Neural progenitor cell (in vitro differentiated cells): ENCODE measurements around the gene POU3F3. TPM values are rescaled to one million over a fixed set of nuclear protein-coding genes. Genes with fewer than 3 reads are reported as not detected.

Experiments
- DNase-seq: peaks from one replicate; pipeline ENCODE4 v3.0.0-alpha.2; 2016; ENCODE audit warnings: low spot score
- H2AFZ ChIP-seq: fragments of 200-600 bp; sonication (generic); replicated peaks from 2 replicates; pipeline ENCODE4 v1.6.1; 2016; ENCODE audit warnings: antibody characterized with exemption
- H3F3A ChIP-seq: fragments of 200-600 bp; sonication (generic); 2 replicates; pipeline ENCODE4 v1.6.1; 2016; ENCODE audit warnings: antibody characterized with exemption, low read depth
- H3K27ac ChIP-seq: fragments of 200-600 bp; sonication (generic); 2 replicates; pipeline ENCODE4 v1.5.1; 2016; ENCODE audit warnings: mild to moderate bottlenecking
- H3K27me3 ChIP-seq: fragments of 200-600 bp; sonication (generic); 2 replicates; pipeline ENCODE4 v1.6.1; 2016; ENCODE audit warnings: mild to moderate bottlenecking, moderate library complexity
- H3K36me3 ChIP-seq: fragments of 200-600 bp; sonication (generic); 2 replicates; pipeline ENCODE4 v1.5.1; 2016
- H3K4me1 ChIP-seq: fragments of 200-600 bp; sonication (generic); 2 replicates; pipeline ENCODE4 v1.6.1; 2016; ENCODE audit warnings: mixed run types
- H3K4me2 ChIP-seq: fragments of 200-600 bp; sonication (generic); 2 replicates; pipeline ENCODE4 v1.6.1; 2016
- H3K4me3 ChIP-seq: fragments of 200-600 bp; sonication (generic); 2 replicates; pipeline ENCODE4 v1.5.1; 2016
- H3K79me2 ChIP-seq: fragments of 200-600 bp; sonication (generic); 2 replicates; pipeline ENCODE4 v1.6.1; 2016; ENCODE audit warnings: low read depth
- H3K9ac ChIP-seq: fragments of 200-600 bp; sonication (generic); 2 replicates; pipeline ENCODE4 v1.6.1; 2016
- H3K9me3 ChIP-seq: fragments of 200-600 bp; sonication (generic); 2 replicates; pipeline ENCODE4 v1.5.1; 2016; ENCODE audit warnings: low read depth
- H4K20me1 ChIP-seq: fragments of 200-600 bp; sonication (generic); 2 replicates; pipeline ENCODE4 v1.6.1; 2016; ENCODE audit warnings: low read depth
- H3K27ac Mint-ChIP-seq: 3 replicates; pipeline ENCODE4 v1.8.0; 2021; ENCODE audit warnings: mixed read lengths
- H3K27me3 Mint-ChIP-seq: 2 replicates; pipeline ENCODE4 v1.8.0; 2022; ENCODE audit warnings: low read depth, mild to moderate bottlenecking, inconsistent platforms, moderate library complexity, mixed read lengths; ENCODE audit not compliant: insufficient read depth
- H3K36me3 Mint-ChIP-seq: 3 replicates; pipeline ENCODE4 v1.8.0; 2021; ENCODE audit warnings: mixed read lengths
- H3K4me1 Mint-ChIP-seq: 3 replicates; pipeline ENCODE4 v1.8.0; 2021; ENCODE audit warnings: mixed read lengths
- H3K4me3 Mint-ChIP-seq: 3 replicates; pipeline ENCODE4 v1.8.0; 2021; ENCODE audit warnings: mild to moderate bottlenecking, moderate library complexity, mixed read lengths
- H3K9me3 Mint-ChIP-seq: 3 replicates; pipeline ENCODE4 v1.8.0; 2020; ENCODE audit warnings: mixed read lengths
- CTCF ChIP-seq: fragments of 200-600 bp; sonication (generic); IDR thresholded peaks from 2 replicates; pipeline ENCODE4 v1.5.1; 2017; ENCODE audit warnings: antibody characterized with exemption, mild to moderate bottlenecking
- EZH2 ChIP-seq: fragments of 200-600 bp; sonication (generic); IDR thresholded peaks from 2 replicates; pipeline ENCODE4 v1.6.1; 2017; ENCODE audit warnings: antibody characterized with exemption, mild to moderate bottlenecking, moderate library complexity
- EZH2phosphoT487 ChIP-seq: fragments of 200-600 bp; sonication (generic); IDR thresholded peaks from 2 replicates; pipeline ENCODE4 v1.6.1; 2017; ENCODE audit warnings: antibody characterized with exemption
- total RNA-seq: library from RNA; depleted of rRNA; stranded (reverse); fragments of >200 nt; gene quantifications from 2 replicates; pipeline ENCODE4 v1.2.3, GENCODE V29; 2015; ENCODE audit warnings: low replicate concordance

The POU3F3 gene
- total RNA-seq, 1 donor from 2014 or later: not detected

DNA sequence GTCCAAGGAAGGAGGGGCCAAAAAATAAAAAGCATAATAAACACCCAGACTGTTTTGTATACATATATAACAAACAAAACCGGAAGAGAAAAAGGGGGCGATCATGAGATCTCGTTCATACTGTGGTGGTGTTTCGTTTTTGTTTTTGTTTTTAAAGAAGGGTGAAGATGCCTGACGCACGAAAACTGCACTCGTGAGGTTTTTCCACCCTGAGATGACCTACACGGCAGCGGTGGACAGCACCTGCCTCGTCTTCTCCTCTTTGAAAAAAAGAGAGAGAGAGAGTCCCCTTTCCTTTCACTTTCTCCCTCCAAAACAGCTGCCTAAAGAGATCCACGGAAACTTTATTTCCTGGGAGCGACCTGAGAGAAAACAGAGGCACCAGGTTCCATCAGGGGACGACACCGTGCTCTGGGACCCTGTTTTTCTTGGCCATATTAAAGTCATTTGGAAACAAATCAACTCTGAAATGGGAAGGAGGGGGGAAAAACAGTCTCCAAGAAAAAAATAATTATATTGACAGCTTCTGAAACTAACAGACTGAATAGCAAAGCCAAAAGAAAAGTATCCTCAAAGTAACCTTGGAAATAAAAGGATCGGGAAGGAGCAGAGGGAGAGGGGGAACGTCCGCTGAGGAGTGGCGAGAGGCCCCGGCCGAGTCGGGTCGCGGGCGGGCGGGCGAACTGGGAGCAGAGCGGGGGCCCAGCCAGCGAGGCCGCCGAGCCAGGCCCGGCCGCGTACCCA, 3.5 kb downstream of the POU3F3 start:
- TF ChIP-seq EZH2: peak; percentile 94
- no peak for TF ChIP-seq CTCF
- TF ChIP-seq EZH2phosphoT487: peak; percentile 97
- H4K20me1 ChIP-seq: peaks cover 68% of the 10 kb centered on the region
- no peak overlapping the region for H2AFZ ChIP-seq
- H3K79me2 ChIP-seq: no peaks in the 10 kb centered on the region
- H3K4me1 Mint-ChIP-seq: peaks cover 40% of the 10 kb centered on the region
- H3K9me3 Mint-ChIP-seq: no peaks in the 10 kb centered on the region
- peak overlapping the region; percentile 96 for H3K4me3 Mint-ChIP-seq
- H3K27me3 ChIP-seq: peaks cover 97% of the 10 kb centered on the region
- H3K4me2 ChIP-seq: no peak overlapping the region
- H3K9me3 ChIP-seq: no peaks in the 10 kb centered on the region
- no peak overlapping the region for H3K4me3 ChIP-seq
- H3K4me1 ChIP-seq: peaks cover 13% of the 10 kb centered on the region
- H3K36me3 Mint-ChIP-seq: peaks cover 29% of the 10 kb centered on the region
- H3K27ac Mint-ChIP-seq: peak overlapping the region; percentile 97
- no peak overlapping the region for H3K27ac ChIP-seq
- peaks cover 60% of the 10 kb centered on the region for H3F3A ChIP-seq
- H3K27me3 Mint-ChIP-seq: peaks cover 46% of the 10 kb centered on the region
- peak; percentile 66 for DNase-seq
- H3K9ac ChIP-seq: no peak overlapping the region
- no peaks in the 10 kb centered on the region for H3K36me3 ChIP-seq

GRCh38 chr2:104858006-104858978, 4.4 kb downstream of the POU3F3 start:
- peaks cover 76% of the 10 kb centered on the region for H4K20me1 ChIP-seq
- peaks cover 54% of the 10 kb centered on the region for H3F3A ChIP-seq
- Mint-ChIP-seq H3K27ac (peak overlapping the region; percentile 91), H3K36me3 (peaks cover 29% of the 10 kb centered on the region), H3K27me3 (peaks cover 48% of the 10 kb centered on the region), H3K4me1 (peaks cover 44% of the 10 kb centered on the region), H3K4me3 (peak overlapping the region; percentile 89), H3K9me3 (no peaks in the 10 kb centered on the region)
- peaks cover 16% of the 10 kb centered on the region for H3K4me1 ChIP-seq
- no peak overlapping the region for H3K4me3 ChIP-seq
- H2AFZ ChIP-seq: no peak overlapping the region
- H3K36me3 ChIP-seq: no peaks in the 10 kb centered on the region
- no peaks in the 10 kb centered on the region for H3K79me2 ChIP-seq
- H3K9ac ChIP-seq: no peak overlapping the region
- no peak overlapping the region for H3K27ac ChIP-seq
- peaks cover 97% of the 10 kb centered on the region for H3K27me3 ChIP-seq
- no peaks in the 10 kb centered on the region for H3K9me3 ChIP-seq
- TF ChIP-seq EZH2phosphoT487 (peak; percentile 52), EZH2 (peak; percentile 87), CTCF (no peak)
- no peak for DNase-seq
- no peak overlapping the region for H3K4me2 ChIP-seq

- no peak overlapping the region for H3K4me2 ChIP-seq
- H3K4me3 ChIP-seq: no peak overlapping the region
- no peaks in the 10 kb centered on the region for H3K79me2 ChIP-seq
- no peaks in the 10 kb centered on the region for H3K36me3 ChIP-seq
- no peaks in the 10 kb centered on the region for H3K9me3 ChIP-seq
- H3K4me1 Mint-ChIP-seq: peaks cover 51% of the 10 kb centered on the region
- peak; percentile 41 for DNase-seq
- no peak overlapping the region for H2AFZ ChIP-seq
- TF ChIP-seq EZH2 (no peak), CTCF (no peak), EZH2phosphoT487 (no peak)
- no peaks in the 10 kb centered on the region for H3K9me3 Mint-ChIP-seq
- H3K4me1 ChIP-seq: peaks cover 20% of the 10 kb centered on the region
- H3K9ac ChIP-seq: no peak overlapping the region
- H4K20me1 ChIP-seq: peaks cover 84% of the 10 kb centered on the region
- peak overlapping the region; percentile 89 for H3K4me3 Mint-ChIP-seq
- no peak overlapping the region for H3K27ac ChIP-seq
- H3K27ac Mint-ChIP-seq: peak overlapping the region; percentile 26
- H3K27me3 ChIP-seq: peaks cover 98% of the 10 kb centered on the region
- peaks cover 52% of the 10 kb centered on the region for H3F3A ChIP-seq
- peaks cover 31% of the 10 kb centered on the region for H3K36me3 Mint-ChIP-seq
- H3K27me3 Mint-ChIP-seq: peaks cover 51% of the 10 kb centered on the region
Measured at GRCh38 chr2:104859291-104859765, 5.4 kb downstream of the POU3F3 start.
